Heart right ventricle (tissue), 16 donors: Measurements from ENCODE around the gene ZDHHC18. TPM values are rescaled to one million over a fixed set of nuclear protein-coding genes. Genes with fewer than 3 reads are reported as not detected.

Experiments used
- ATAC-seq, 8 donors: fragments of 200-7000 bp; cut with Tn5 transposase; one replicate each; pipeline ENCODE4 v1.9.1; 2020; ENCODE audit warnings: mild to moderate bottlenecking in 8 of 8, moderate library complexity in 8 of 8, moderate number of reproducible peaks in 1 of 8
- DNase-seq, 2 donors: peaks; one replicate each; pipeline ENCODE4 v3.0.0-alpha.2; 2020
- H3K27ac ChIP-seq, 10 donors: fragments of 200-600 bp; sonication (generic) in 2 of 10; one replicate each; pipeline versions ENCODE4 v1.5.0 to v1.8.0; 2020 to 2022; ENCODE audit warnings: mild to moderate bottlenecking in 3 of 10
- H3K27me3 ChIP-seq, 7 donors: fragments of 200-600 bp; one replicate each; pipeline ENCODE4 v1.8.0; 2021 to 2022; ENCODE audit warnings: mild to moderate bottlenecking in 2 of 7
- H3K36me3 ChIP-seq, 9 donors: fragments of 200-600 bp; sonication (generic) in 1 of 9; one replicate each; pipeline versions ENCODE4 v1.5.0 to v1.8.0; 2020 to 2022; ENCODE audit warnings: mild to moderate bottlenecking in 2 of 9
- H3K4me1 ChIP-seq, 9 donors: fragments of 200-600 bp; sonication (generic) in 1 of 9; one replicate each; pipeline versions ENCODE4 v1.5.0 to v1.8.0; 2020 to 2022; ENCODE audit warnings: mild to moderate bottlenecking in 4 of 9
- H3K4me3 ChIP-seq, 10 donors: fragments of 200-600 bp; sonication (generic) in 2 of 10; one replicate each; pipeline versions ENCODE4 v1.5.0 to v1.8.0; 2020 to 2022; ENCODE audit warnings: mild to moderate bottlenecking in 7 of 10, moderate library complexity in 2 of 10
- H3K9me3 ChIP-seq, 11 donors: fragments of 200-600 bp in 10 of 11; sonication (generic) in 2 of 11; one replicate each; pipeline versions ENCODE4 v1.5.0 to v1.8.0; 2013 to 2022; ENCODE audit warnings: mild to moderate bottlenecking in 2 of 11, control low read depth in 1 of 11, moderate library complexity in 1 of 11
- WGBS, 2 donors: extraction: QIAGEN DNeasy Blood & Tissue Kit; methylation state at CpG; one replicate each; pipeline ENCODE4 v1.1.7; 2013; ENCODE audit warnings: inconsistent platforms in 1 of 2; 5-methylcytosine and 5-hydroxymethylcytosine counted together
- intact Hi-C, 10 donors: fragments of 100-400 bp; cut with DNase I; formaldehyde crosslinking; loops; one replicate each; pipeline versions ENCODE4 v1.11.1 to v1.14.2; 2022
- polyA plus RNA-seq, 2 donors: library from polyadenylated mRNA; stranded (reverse); fragments of 200-250 nt; gene quantifications; one replicate each; pipeline ENCODE4 v1.2.3, GENCODE V29; 2013
- total RNA-seq, 10 donors: library from RNA; stranded (reverse); fragmentation: NEBNext Ultra II Directional in 3 of 10; extraction: Animal tissue kit (Norgen Biotek cat#: 25700) in 3 of 10; gene quantifications; one replicate each; pipeline versions ENCODE4 v1.2.1 to v1.2.4, GENCODE V29; 2021 to 2023
- TF ChIP-seq, protein P1 (sequence below), 9 donors: fragments of 200-600 bp; sonication (generic) in 2 of 9; IDR thresholded peaks; one replicate each; pipeline versions ENCODE4 v1.5.0 to v1.8.0; 2021 to 2022; ENCODE audit warnings: antibody characterized with exemption in 9 of 9, mild to moderate bottlenecking in 5 of 9, moderate library complexity in 1 of 9
- donor health status: Arrhythmogenic right ventricular cardiomyopathy.
- donor health status: ischemic (EF 13 %, LVEDD 7.1; RV severe dilation, severe dysfunction).
- donor health status: healthy with polysubstance abuse.
- donor health status: DM: no; HTN: yes; CAD: no.
- donor health status: DM: no; HTN: no; CAD: no.
- donor health status: ischemic (EF 25% LVEDD 6.9; RV normal size, moderate dysfunction).
- donor health status: ischemic (EF 25% LVEDD 5.7; RV mildly dilated, moderate dysfunction).
- donor health status: healthy.
- donor health status: DM: yes; HTN: yes; CAD: no.
- donor health status: Ischemic cardiomyopathy.
- donor health status: ischemic (EF 35%, LVEDD 5.7; RV mildly dilated, moderate dysfunction).
- donor health status: nonischemic (EF 11% LVEDD 7.7; RV severe dilation, severe dysfunction).
- donor health status: DM: yes; HTN: yes; CAD: no.
- donor health status: PGD.
- donor health status: ischemic (EF 29% LVEDD 5.4; RV normal size, mild dysfunction).
- donor health status: nonischemic (EF 23%, LVEDD 6.1; RV moderate dilation, normal function).

ZDHHC18 gene
- total and polyA plus RNA-seq, 12 donors: 7.4 to 19.1 (median 11.8) TPM

GRCh38 chr1:26827663-26828062 lies 1.2 kb downstream of the ZDHHC18 start:
- TF ChIP-seq, protein P1, sequence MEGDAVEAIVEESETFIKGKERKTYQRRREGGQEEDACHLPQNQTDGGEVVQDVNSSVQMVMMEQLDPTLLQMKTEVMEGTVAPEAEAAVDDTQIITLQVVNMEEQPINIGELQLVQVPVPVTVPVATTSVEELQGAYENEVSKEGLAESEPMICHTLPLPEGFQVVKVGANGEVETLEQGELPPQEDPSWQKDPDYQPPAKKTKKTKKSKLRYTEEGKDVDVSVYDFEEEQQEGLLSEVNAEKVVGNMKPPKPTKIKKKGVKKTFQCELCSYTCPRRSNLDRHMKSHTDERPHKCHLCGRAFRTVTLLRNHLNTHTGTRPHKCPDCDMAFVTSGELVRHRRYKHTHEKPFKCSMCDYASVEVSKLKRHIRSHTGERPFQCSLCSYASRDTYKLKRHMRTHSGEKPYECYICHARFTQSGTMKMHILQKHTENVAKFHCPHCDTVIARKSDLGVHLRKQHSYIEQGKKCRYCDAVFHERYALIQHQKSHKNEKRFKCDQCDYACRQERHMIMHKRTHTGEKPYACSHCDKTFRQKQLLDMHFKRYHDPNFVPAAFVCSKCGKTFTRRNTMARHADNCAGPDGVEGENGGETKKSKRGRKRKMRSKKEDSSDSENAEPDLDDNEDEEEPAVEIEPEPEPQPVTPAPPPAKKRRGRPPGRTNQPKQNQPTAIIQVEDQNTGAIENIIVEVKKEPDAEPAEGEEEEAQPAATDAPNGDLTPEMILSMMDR (IDR thresholded peaks at IDR 0.05): no peak
- WGBS, 2 donors: 23 to 26% methylated on average over 11 of the region's 11 CpGs
- no peak for DNase-seq
- H3K4me1 ChIP-seq: peaks cover 12 to 50% (median 36%) of the 10 kb centered on the region in 9 donors
- no peaks in the 10 kb centered on the region for H3K9me3 ChIP-seq
- intact Hi-C loops: no loop called here
- peak overlapping the region in 9 of 10 donors; percentile 70 to 93 (median 73) for H3K4me3 ChIP-seq
- H3K27ac ChIP-seq: peak overlapping the region in 7 of 10 donors; percentile 33 to 90 (median 80)
- peak in 5 of 8 donors; percentile 4 to 41 (median 12) for ATAC-seq
- H3K27me3 ChIP-seq: no peaks in the 10 kb centered on the region
- peaks cover 0 to 27% (median 5%) of the 10 kb centered on the region in 9 donors for H3K36me3 ChIP-seq

- ATAC-seq (peak in 7 of 8 donors; percentile 23 to 61 (median 42)), DNase-seq (no peak)
- intact Hi-C loops: no loop called here
- Histone ChIP-seq H3K4me1 (peaks cover 12 to 55% (median 36%) of the 10 kb centered on the region in 9 donors), H3K36me3 (peaks cover 0 to 36% (median 13%) of the 10 kb centered on the region in 9 donors), H3K9me3 (no peaks in the 10 kb centered on the region), H3K27ac (peak overlapping the region in 9 of 10 donors; percentile 33 to 90 (median 53)), H3K27me3 (no peaks in the 10 kb centered on the region), H3K4me3 (peak overlapping the region in 4 of 10 donors; percentile 0 to 93 (median 76))
- 30 to 38% methylated on average over 4 of the region's 4 CpGs for WGBS, 2 donors
- TF ChIP-seq, protein P1 (IDR thresholded peaks at IDR 0.05): no peak
Measured at GRCh38 chr1:26828411-26828991, 2.0 kb downstream of the ZDHHC18 start.

GRCh38 chr1:26829184-26829911 lies 2.9 kb downstream of the ZDHHC18 start:
- TF ChIP-seq, protein P1 (IDR thresholded peaks at IDR 0.05): no peak
- no peak for DNase-seq
- H3K4me1 ChIP-seq: peaks cover 12 to 62% (median 36%) of the 10 kb centered on the region in 9 donors
- H3K36me3 ChIP-seq: peaks cover 0 to 44% (median 20%) of the 10 kb centered on the region in 9 donors
- intact Hi-C loops: no loop called here
- H3K9me3 ChIP-seq: no peaks in the 10 kb centered on the region
- H3K27ac ChIP-seq: peak overlapping the region in 6 of 10 donors; percentile 43 to 90 (median 65)
- WGBS, 2 donors: 88% methylated on average over 6 of the region's 6 CpGs
- no peak for ATAC-seq
- peak overlapping the region in 1 of 10 donors; percentile 73 for H3K4me3 ChIP-seq
- no peaks in the 10 kb centered on the region for H3K27me3 ChIP-seq

DNA sequence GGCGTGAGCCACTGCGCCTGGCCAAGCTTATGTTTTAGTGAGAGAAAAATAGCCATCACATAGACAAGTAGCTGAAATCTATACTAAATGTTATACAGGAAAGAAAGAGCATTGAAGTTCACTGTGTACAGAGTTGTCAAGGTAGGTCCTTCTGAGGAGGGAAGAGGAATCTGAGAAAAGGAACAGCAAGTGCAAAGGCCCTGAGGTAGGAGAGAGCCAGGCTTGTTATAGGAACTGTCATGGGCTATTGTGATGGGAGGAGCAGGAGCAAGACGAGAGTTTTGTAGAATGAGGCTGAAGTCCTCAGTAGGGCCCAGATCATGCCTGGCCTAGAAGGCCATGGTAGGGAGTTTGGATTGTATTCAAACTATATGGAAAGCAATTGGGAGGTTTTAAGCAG lies 4.6 kb downstream of the ZDHHC18 start:
- ATAC-seq (no peak), DNase-seq (no peak)
- no peaks in the 10 kb centered on the region for H3K9me3 ChIP-seq
- H3K27ac ChIP-seq: peak overlapping the region in 1 of 10 donors; percentile 88
- H3K4me3 ChIP-seq: no peak overlapping the region
- H3K4me1 ChIP-seq: peaks cover 12 to 56% (median 30%) of the 10 kb centered on the region in 9 donors
- H3K36me3 ChIP-seq: peaks cover 0 to 61% (median 25%) of the 10 kb centered on the region in 9 donors
- intact Hi-C loops: no loop called here
- no peaks in the 10 kb centered on the region for H3K27me3 ChIP-seq
- WGBS, 2 donors: 96 to 97% methylated on average over 3 of the region's 3 CpGs
- TF ChIP-seq, protein P1 (IDR thresholded peaks at IDR 0.05): no peak
